Measurements from ENCODE around the gene JARID2.
A peak's percentile ranks its signal among the peaks of the same experiment; 100 is the strongest.

The JARID2 gene

DNA sequence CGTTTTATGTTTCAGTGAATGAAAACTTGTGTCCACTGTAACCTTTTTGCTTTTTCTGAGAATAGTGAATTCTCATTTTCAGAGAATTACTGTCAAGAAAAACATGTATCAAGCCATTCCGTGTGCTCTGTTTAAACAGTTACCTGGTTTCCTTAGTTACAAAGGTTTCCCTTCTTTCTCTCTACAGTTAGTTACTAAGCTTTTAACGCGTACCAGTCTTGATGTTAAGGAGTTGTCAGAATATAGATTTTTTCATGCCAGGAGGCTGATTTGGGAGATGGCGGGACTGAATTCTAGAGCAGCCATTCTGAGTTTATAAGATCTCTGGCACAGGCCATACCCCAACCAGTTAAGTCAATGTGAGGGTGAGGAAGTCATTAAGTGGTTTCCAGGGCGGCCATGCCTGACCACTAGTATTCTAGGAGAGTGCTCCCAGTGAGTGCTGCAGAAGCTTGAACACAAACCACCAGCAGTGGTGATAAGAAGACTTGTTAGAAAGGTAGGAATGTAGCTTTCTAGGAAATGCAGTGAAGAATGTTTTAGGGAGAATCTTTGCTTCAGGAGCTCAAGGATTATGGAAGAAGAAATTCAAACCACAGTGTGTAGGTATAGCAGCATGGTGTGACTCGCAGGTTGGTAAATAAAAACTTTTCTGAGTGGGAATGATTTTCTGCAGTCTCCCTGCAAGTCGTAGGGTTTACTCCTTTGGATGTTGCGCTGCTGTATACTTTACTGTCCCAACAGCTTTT, 112.9 kb downstream of the JARID2 start:
- DNase-seq (ENCODE audit: low spot score) = no peak

DNA sequence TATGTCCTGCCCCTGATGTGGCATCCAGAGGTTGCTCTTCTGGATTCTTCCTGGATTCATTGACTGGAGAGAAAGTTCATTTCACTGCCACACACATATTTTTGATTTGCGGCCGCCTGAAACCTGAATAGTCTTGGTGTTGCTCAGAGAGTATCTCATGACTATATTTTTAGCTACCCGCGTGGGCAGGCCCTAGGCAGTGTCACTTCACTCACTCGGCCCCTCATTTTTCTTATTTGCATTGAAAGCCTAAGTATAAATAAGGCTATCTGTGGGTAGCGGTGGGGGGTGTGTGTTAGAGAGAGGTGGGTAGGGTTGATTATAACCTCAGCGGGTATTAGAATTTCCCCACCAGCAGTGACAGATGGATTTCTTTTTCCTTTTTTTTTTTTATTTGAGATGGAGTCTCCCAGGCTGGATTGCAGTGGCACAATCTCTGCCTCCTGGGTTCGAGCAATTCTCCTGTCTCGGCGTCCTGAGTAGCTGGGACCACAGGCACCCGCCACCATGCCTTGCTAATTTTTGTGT, 113.5 kb downstream of the JARID2 start:
- DNase-seq (ENCODE audit: low spot score) = no peak

DNA sequence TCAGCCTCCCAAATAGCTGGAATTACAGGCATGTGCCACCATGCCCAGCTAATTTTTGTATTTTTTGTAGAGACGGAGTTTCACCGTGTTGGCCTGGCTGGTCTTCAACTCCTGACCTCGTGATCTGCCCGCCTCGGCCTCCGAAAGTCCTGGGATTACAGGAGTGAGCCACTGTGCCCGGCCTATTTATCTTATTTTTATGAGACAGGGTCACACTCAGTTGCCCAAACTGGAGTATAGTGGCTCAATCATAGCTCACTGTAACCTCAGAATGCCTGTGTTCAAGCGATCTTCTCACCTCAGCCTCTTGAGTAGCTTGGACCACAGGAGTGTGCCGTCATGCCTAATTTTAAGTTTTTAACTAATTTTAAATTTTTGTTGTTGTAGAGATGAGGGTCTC, 114.4 kb downstream of the JARID2 start:
- DNase-seq (ENCODE audit: low spot score) = no peak

DNA sequence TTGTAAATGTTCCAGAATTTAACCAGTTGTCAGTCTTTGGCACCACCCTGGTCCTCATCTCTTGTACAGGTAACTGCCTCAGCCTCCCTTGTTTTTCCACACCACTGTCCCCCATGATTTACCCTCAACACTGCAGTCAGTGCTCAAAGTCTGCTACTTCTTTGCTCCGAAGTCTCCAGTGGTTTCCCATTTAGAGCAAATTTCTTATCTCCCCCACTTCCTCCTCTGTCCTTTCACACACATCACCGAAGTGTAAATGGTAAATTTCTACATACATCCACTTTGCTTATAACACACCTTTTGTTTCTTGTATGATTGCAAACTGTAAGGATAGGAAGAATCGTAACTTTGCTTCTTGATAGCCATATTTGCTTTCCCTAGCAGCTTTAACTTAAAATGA, 115.3 kb downstream of the JARID2 start:
- DNase-seq (ENCODE audit: low spot score) = no peak

DNA sequence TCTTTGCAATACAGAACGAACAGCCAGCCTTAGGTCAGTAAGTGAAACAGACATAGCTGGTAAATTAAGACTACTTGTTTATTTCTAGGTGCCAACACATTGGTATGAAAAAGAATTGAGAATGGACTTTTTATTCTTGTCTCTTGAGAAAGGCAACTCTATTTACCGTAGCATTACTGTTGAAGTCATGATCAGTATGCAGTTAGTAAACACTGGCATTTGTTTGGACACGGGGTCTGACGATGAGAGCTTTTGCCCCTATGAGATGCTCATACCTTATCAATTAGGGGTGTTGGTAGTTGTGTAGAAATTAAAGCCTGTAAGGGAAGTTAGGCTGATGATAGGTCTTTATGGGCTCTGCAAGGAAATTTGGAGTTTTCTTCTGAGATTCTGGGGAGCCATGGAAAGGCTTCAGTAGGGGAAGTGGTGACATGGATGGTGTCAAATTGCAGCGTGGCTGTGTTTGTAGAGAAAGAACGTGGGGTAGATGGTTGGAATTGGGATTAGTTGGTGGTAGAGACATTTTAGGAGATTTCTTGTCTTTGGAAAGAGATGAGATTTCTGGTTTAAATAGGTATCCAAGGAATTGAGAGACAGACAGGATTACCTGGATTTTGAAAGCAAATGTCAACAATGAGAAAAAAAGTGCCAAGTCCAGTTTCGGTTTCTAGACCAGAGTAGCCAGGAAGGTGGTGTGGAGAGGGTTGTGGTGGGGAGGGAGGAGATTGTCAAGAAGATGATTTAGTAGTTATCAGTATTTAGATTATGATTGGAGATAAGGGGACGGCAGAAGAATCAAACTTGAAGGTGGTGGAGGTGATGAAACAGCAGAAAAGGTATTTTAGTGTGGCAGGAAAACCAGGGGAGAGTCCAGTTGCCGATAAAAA, 116.6 kb downstream of the JARID2 start:
- DNase-seq (ENCODE audit: low spot score) = no peak

DNA sequence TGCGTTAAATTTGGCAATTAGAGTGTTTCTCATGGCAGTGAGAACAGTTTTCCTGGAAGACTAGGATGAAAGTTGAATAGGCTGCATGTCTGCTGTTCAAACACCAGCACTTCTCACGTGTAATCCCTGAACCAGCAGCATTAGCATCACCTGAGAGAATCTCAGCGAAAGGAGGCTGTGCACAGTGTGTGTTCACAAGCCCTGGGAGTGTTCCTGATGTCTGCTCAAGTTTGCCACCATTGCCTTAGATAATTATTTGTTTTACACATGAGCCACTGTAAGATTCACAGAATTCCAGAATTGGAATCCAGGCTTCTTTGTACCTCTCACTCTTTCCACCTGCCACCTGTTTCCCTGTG, 117.3 kb downstream of the JARID2 start:
- no peak for DNase-seq (ENCODE audit: low spot score)

DNA sequence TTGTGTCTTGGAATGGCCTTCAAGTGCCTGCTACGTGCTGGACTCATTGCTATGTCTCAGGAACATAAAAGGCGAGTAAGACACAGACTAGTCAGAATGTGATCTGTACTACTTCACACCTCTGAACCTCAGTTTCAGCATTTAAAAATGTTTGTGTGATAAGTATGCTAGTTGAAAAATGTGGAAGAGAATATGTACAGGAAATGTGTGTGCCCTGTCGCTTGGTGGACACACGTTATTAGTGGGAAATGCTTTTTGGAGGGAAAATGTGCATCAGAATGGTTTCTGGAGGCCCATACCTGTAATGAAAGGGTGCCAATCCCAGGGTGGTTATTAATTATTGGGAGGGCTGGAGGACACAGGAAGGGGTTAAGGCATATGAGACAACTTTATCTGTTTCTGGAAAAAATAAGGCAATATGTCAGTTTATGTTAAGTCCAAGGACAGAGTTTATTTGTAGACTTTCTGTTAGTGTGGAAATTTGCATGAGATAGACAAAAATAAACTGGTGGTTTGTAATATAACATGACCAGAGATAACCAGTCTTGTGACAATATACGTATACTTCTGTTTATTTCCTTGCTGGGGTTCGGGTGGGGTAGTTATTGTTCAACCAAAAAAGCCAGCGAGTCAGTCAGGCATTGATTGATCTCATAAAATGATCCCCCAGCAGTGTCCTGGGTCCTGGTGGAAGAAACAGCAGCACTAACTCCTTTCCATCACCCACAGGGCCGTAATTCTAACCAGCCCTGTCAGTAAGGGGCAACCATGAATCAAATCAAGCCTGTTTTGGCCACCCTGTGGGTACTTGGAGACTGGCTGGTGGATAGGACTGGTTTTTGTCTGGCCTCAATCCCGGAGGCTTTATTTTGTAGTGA, 117.9 kb downstream of the JARID2 start:
- DNase-seq (ENCODE audit: low spot score) = no peak

DNA sequence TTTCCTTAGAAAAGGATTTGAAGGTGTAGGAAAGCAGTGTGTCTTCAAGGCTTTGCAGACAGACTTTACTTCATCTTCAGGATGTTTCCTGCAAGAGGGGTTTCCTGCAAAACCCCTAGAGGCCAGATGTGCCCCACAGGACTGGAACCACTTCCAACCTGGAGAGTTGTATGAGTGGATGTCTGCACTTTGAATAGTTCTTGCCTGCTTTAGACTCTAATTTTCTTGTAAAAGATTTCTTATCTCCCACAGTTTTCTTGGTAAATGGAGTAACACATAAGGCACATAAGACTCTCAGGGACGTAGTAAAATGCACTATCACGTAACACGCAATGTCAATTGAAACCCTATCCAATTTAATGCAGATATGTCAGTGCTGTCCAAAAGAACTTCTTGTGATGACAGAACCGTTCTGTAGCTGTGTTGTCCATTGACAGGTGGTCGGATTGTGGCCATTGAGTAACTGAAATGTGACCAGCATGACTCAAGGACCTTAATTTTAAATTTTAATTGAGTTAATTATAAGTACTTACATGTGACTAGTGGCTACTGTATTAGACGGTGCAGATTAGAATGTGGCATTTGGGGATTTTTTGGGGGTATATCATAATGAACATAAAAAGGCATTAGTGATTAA, 118.7 kb downstream of the JARID2 start:
- no peak for DNase-seq (ENCODE audit: low spot score)

DNA sequence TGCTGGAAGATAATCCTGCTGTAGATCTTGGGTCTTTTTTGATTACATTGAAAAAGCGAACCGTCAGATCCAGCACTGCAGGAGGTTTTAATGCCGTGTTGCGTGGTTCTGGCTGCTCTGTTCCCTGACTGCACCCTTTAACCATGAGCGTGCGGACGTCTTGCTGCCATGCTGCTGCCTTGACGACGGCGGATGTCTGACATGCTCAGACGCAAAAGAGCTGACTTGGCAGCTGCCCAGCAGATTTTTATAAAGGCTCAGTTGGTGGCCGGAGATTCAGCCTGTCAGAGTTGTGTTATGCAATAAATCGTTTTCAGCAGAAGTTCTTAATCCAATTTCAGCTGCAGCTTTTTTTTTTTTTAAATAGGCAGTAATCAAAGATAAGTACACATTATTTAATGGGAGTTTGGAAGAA, 119.4 kb downstream of the JARID2 start:
- peak; percentile 45 for DNase-seq (ENCODE audit: low spot score)

DNA sequence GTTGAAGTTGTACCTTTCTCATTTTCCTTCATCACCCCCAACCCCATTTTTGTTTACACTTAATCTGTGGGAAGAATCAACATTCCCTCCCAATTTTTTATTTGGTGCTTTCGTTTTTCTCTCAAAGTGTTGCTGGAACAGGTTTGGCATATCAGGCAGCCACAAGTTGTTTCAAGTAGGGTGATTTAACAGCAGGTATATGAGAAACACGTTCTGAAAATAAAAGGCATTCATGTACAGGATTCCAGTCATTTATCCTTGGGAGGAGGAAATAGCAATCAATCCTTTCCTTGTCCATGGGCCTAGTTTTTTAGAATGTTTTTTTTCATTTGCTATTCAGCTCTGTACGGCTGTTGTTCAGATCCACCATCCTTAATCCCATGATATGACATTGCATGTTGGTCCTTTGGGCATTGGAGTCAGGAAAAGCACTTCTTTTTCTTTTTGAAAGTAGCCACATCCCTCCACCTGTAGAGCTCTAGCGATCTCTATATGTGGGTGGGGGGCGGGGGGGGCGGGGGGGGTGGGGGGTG, 120.2 kb downstream of the JARID2 start:
- DNase-seq (ENCODE audit: low spot score) = no peak

DNA sequence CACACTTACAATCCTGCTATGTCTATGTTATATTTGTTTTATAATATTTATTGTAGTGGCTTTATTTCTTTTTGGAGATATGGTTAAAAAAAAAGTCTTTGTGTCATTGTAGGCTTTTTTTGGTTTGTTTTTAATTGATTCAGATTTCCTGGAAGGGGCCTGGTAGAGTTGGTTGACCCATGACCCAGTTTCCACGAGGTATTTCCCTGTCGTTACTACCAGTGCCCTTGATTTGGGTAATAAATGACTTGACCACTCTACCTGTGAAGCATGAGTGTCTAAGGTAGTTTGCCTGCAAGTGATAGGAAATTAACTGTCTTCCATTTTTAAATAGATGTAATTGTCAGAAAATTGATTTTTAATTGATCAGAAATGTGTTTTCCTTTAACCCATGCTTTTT, 121.0 kb downstream of the JARID2 start:
- DNase-seq (ENCODE audit: low spot score) = no peak

DNA sequence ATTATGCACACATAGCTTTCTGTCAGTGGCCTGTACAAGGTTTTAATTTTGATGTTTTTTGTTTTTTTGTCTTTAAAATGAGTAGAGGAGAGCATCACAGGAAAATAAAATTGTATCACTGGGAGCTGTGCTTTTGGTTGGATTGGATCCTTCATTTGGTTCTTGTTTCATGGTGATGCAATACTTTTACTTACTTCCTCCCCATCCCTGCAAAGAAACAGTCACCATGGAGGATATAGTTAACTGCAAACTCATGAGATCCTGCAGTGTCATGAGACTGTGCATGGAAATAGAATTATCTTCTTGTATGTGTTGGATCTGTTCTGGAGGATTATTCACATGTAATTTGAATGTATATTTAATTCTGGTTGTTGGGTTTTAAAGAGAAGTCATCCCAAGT, 122.3 kb downstream of the JARID2 start:
- DNase-seq (ENCODE audit: low spot score) = no peak

DNA sequence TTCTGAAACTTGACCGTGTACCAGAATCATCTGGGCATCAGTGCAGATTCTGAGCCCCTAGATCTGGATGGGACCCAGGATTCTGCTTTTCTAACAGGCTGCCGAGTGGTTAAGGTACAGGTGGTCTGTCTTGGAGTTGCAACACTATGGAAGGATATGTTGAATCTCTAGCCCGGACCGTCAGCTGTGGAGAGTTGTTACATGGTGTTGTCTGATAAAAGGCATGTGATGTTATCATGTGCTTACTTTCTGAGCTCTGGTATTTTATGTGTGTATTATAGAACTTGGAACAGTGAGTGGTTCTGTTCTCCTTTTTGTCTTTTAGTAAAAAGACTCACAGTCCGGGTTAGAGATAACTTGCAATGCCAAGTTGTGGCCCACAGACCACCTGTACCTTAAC, 123.0 kb downstream of the JARID2 start:
- DNase-seq (ENCODE audit: low spot score) = no peak

DNA sequence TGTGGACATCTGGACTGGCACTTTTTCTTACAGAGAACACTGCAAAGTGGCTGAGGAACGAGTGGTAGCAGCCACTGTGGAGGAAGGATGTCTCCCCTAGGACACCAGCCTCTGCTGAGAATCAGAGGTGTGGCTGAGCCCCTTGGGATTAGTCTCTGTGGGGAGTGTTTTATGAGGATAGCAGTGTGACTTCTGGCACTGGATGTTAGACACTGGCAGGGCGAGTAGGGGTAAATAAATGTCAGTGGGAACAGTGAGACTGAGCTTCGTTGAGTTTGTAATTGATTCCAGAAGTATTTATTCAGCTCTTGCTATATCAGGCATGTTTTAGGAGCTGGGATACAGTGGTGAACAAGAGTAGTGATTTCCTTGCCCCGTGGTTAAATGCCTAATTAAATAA, 124.0 kb downstream of the JARID2 start:
- DNase-seq (ENCODE audit: low spot score) = no peak

DNA sequence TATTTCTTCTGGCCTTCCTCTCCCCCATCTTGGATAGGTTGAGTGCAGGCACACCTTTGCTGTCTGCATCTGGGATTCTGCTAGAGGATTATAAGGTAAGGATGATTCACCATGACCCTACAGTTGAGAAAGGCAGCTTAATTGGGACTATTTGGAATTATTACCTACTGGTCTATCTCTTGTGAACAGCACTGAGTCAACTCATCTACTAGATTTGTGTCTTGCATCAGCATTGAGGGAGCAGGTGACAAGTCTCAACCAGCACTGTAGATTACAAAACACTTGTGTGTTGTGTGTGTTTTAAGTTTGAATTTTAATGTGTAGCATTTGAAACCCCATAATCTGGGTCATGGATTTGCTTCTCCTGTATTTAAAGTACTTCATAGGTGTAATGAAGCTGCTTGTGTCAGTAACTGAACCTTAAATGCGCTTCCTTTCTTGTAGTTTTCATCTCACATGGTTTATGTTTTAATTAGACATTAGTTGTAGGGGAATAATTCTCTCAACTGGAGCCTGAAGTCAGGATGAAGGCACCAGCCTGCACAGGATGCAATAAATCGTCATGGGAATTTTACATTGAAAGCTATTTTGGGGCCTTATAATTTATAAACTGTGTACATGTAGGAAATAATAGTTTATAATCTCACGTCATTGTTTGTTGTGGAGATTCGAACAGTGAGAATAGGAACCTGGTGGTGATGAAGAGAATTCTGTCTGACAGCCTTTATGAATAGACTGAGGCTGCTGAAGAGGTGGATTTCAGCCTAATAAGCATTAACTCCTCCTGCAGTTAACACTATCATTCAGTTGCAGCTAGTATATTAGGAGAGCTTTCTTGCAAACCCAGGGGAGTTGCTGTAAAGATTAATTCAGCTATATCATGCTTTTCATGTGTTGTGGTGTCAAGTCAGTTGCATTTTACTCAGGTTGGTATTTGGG, 125.1 kb downstream of the JARID2 start:
- no peak for DNase-seq (ENCODE audit: low spot score)

DNA sequence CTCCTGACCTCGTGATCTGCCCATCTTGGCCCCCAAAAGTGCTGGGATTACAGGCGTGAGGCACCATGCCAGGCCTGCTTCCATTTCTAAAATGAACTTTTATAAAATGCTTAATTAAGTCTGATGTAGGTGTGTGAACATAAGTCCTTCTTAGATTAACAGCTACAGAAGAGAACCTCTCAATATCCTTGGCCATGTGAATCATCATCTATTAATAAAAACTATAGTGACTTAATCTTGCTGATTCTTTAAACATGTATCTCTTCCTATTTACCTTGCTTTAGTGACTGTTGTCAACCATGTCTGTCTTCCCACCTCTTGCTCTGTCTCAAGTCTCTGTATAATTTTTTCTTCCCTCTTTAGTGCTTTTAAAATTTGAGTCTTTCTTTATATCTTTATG, 127.1 kb downstream of the JARID2 start:
- no peak for DNase-seq (ENCODE audit: low spot score)

DNA sequence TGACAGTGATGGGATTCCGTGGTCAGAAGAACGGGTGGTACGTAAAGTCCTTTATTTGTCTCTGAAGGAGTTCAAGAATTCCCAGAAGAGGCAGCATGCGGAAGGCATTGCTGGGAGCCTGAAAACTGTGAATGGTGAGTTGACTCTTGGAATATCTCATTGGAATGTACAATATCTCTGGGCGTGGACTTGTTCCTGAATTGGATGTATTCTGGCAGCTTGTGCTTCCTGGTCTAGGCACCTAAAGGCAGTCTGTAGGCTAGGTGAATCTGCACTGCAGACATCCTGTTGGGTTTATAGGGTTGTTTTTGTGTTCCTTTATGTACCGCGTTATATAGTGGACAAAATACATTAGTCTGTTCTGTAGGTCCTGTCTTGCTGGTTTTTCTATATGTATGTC, 128.2 kb downstream of the JARID2 start:
- no peak for DNase-seq (ENCODE audit: low spot score)

DNA sequence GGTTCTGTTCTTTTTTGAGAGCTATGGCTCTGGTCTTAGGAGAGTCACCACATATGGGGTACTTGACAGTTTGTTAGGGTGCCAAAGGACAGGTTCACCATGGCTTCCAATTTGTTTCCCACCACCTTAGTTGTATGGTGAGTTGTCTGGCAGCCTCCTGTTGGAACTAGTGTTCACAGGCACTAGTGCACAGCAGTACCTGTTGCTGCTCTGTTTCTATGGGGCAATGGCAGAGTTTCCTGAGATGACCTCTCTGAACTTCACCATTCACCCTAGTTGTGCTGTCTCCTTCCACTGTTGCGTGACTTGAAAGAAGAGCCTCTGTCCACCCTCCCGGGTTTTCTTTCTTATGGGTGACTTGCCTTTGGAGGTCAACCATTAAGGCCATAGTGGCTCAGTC, 129.1 kb downstream of the JARID2 start:
- no peak for DNase-seq (ENCODE audit: low spot score)

DNA sequence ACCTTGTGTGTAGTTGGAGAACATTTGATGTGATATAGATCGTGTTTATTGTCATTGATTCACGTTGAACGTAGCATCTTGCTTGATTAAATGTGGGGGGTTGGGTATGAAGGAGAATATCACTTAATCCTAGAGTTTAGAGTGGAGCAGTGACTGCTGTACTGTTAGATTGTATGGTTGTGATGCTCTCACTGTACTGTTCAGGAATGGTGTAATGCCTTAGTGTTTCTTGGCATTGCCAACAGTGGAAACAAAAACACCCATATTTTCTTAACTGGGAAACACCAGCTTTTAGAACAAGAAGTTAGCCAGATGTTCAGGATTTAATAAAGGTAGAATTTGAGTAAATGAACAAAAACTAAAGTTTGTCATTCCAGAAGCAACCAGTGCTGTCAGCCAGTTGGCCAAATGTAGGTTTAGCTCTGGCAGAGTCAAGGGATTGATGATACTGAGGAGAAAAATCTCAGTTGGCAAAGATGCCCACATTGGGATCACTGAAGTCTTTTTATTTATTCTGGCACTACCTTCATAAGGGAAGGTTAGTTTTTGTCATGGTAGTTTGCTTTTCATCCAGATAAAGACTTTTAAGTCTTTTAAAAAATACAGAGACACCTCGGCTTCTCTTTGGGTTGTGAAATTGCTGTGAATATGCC, 129.9 kb downstream of the JARID2 start:
- no peak for DNase-seq (ENCODE audit: low spot score)

All from CD4-positive, alpha-beta T cell treated with Interleukin-6 at 100 ng/mL for 8 hours (primary cell).